HEK293 (cell line): Measurements from ENCODE around the gene DPPA3.
"Not testable (repeated sequence)": the region's sequence is repeated elsewhere in the genome, so short reads cannot be mapped to it uniquely, and the experiment has no call there.

ENCODE experiments used
- CTCF ChIA-PET: fragments of 350-600 bp; formaldehyde crosslinking; extraction: SDS; loops from one replicate; lab custom pipeline; 2021; ENCODE audit warnings: antibody characterized with exemption; lab: Yijun Ruan, JAX
- POLR2A ChIA-PET: fragments of 300-600 bp; formaldehyde crosslinking; extraction: SDS; loops from one replicate; lab custom pipeline; 2020; ENCODE audit warnings: antibody characterized with exemption, inconsistent platforms; lab: Yijun Ruan, JAX
- H3K27ac ChIP-seq: fragments of 200-500 bp; sonication (Bioruptor generic); 2 replicates; pipeline ENCODE4 v1.5.1; 2014; ENCODE audit warnings: low read depth, low read length, control low read depth, inconsistent platforms; ENCODE audit errors: extremely low read depth
- H3K36me3 ChIP-seq, 2 experiments: fragments of 200-500 bp in 1 of 2; sonication (Bioruptor generic) in 1 of 2; 1 replicate in 1 of 2; 2 replicates in 1 of 2; pipeline ENCODE4 v1.5.1; 2014 to 2017; ENCODE audit warnings: inconsistent platforms in 2 of 2, low read length in 2 of 2; ENCODE audit not compliant: control insufficient read depth in 2 of 2, insufficient read depth in 1 of 2
- H3K4me1 ChIP-seq: fragments of 200-500 bp; sonication (Bioruptor generic); 2 replicates; pipeline ENCODE4 v1.5.1; 2014; ENCODE audit warnings: mild to moderate bottlenecking, low read length, inconsistent platforms; ENCODE audit not compliant: control insufficient read depth, insufficient read depth
- H3K4me3 ChIP-seq: 2 replicates; pipeline ENCODE4 v1.5.1; 2011; ENCODE audit warnings: low read depth, mild to moderate bottlenecking, control low read depth, low read length, moderate library complexity
- H3K9me3 ChIP-seq: fragments of 200-500 bp; sonication (Bioruptor generic); 2 replicates; pipeline ENCODE4 v1.5.1; 2014; ENCODE audit warnings: low read depth, low read length, inconsistent platforms; ENCODE audit not compliant: control insufficient read depth, insufficient read depth
- SP3 ChIP-seq: fragments of 450-650 bp; formaldehyde crosslinking; IDR thresholded peaks from 2 replicates; pipeline ENCODE4 v1.5.1; 2016; ENCODE audit warnings: missing biosample characterization, missing genetic modification characterization
- ZFP41 ChIP-seq: fragments of 450-650 bp; formaldehyde crosslinking; IDR thresholded peaks from 2 replicates; pipeline ENCODE4 v1.5.1; 2016; ENCODE audit warnings: missing biosample characterization, missing genetic modification characterization, borderline replicate concordance
- ZNF248 ChIP-seq: fragments of 450-650 bp; formaldehyde crosslinking; IDR thresholded peaks from 2 replicates; pipeline ENCODE4 v1.5.1; 2017; ENCODE audit warnings: missing biosample characterization, missing genetic modification characterization
- ZNF274 ChIP-seq, 2 experiments: fragments of 200-500 bp in 1 of 2; fragments of 450-650 bp in 1 of 2; sonication (Bioruptor generic) in 1 of 2; formaldehyde crosslinking in 1 of 2; IDR thresholded peaks; 2 replicates each; pipeline versions ENCODE4 v1.5.1 to v1.6.1; 2014 to 2016; ENCODE audit warnings: borderline replicate concordance in 1 of 2, inconsistent platforms in 1 of 2, low read length in 1 of 2, missing biosample characterization in 1 of 2, missing genetic modification characterization in 1 of 2
- ZNF394 ChIP-seq: fragments of 450-650 bp; formaldehyde crosslinking; IDR thresholded peaks from 2 replicates; pipeline ENCODE4 v1.5.1; 2016; ENCODE audit warnings: missing biosample characterization, missing genetic modification characterization, mild to moderate bottlenecking, moderate library complexity, borderline replicate concordance
- ZNF510 ChIP-seq: fragments of 450-650 bp; formaldehyde crosslinking; IDR thresholded peaks from 2 replicates; pipeline ENCODE4 v1.5.1; 2018; ENCODE audit warnings: mild to moderate bottlenecking, missing genetic modification characterization, missing biosample characterization; ENCODE audit not compliant: insufficient replicate concordance
- ZNF521 ChIP-seq: fragments of 450-650 bp; formaldehyde crosslinking; IDR thresholded peaks from 2 replicates; pipeline ENCODE4 v1.5.1; 2017; ENCODE audit warnings: missing biosample characterization, mild to moderate bottlenecking, missing genetic modification characterization
- ZNF76 ChIP-seq: fragments of 450-650 bp; formaldehyde crosslinking; IDR thresholded peaks from 2 replicates; pipeline ENCODE4; 2016; ENCODE audit warnings: low read depth, missing biosample characterization, missing genetic modification characterization, borderline replicate concordance
- ZXDB ChIP-seq: fragments of 450-650 bp; formaldehyde crosslinking; IDR thresholded peaks from 2 replicates; pipeline ENCODE4 v1.5.1; 2016; ENCODE audit warnings: missing biosample characterization, missing genetic modification characterization
- TF ChIP-seq, protein P1 (sequence below): fragments of 450-650 bp; formaldehyde crosslinking; IDR thresholded peaks from 2 replicates; pipeline ENCODE4 v1.5.1; 2016; ENCODE audit warnings: missing biosample characterization, missing genetic modification characterization
- TF ChIP-seq, protein P2 (sequence below): sonication (generic); formaldehyde crosslinking; IDR thresholded peaks from 2 replicates; pipeline ENCODE4 v1.8.1; 2022; ENCODE audit warnings: mild to moderate bottlenecking, moderate library complexity, missing genetic modification reagents
- TF ChIP-seq, protein P3 (sequence below): fragments of 450-650 bp; formaldehyde crosslinking; IDR thresholded peaks from 2 replicates; pipeline ENCODE4 v1.5.1; 2016; ENCODE audit warnings: missing biosample characterization, missing genetic modification characterization, borderline replicate concordance

The DPPA3 gene

DNA sequence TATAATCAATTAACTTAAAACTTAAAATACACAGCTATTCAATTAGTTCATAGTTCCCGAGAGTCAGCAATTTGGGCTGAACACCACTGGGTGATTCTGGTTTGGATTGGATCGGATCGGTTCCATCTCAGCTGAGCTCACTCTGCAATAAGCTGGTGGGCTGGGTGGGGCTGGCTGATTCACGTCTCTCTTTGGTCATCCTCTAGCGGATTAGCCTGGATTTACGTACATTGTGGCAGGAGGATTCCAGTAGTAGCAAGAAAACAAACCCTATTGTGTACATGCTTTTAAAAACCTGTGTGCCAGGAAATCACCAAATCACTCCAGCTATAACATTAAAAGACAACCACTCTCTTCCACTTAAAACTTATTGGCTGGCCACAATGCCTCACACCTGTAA is 39.1 kb downstream of the DPPA3 start:
- CTCF ChIA-PET, result no interaction called here
- TF ChIP-seq ZNF248 (tag by site-specific recombination) (no peak), ZNF521 (tag by site-specific recombination) (no peak), ZNF76 (tag by site-specific recombination) (no peak), ZNF274 (IDR thresholded peaks at IDR 0.05; ENCODE audit: low read length) (no peak), ZNF274 (tag by site-specific recombination; IDR thresholded peaks at IDR 0.05; ENCODE audit: borderline replicate concordance) (no peak), ZNF394 (no peak), ZXDB (tag by site-specific recombination) (no peak)
- TF ChIP-seq, protein P1, sequence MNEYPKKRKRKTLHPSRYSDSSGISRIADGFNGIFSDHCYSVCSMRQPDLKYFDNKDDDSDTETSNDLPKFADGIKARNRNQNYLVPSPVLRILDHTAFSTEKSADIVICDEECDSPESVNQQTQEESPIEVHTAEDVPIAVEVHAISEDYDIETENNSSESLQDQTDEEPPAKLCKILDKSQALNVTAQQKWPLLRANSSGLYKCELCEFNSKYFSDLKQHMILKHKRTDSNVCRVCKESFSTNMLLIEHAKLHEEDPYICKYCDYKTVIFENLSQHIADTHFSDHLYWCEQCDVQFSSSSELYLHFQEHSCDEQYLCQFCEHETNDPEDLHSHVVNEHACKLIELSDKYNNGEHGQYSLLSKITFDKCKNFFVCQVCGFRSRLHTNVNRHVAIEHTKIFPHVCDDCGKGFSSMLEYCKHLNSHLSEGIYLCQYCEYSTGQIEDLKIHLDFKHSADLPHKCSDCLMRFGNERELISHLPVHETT (tag by site-specific recombination), result no peak
- TF ChIP-seq, protein P2, sequence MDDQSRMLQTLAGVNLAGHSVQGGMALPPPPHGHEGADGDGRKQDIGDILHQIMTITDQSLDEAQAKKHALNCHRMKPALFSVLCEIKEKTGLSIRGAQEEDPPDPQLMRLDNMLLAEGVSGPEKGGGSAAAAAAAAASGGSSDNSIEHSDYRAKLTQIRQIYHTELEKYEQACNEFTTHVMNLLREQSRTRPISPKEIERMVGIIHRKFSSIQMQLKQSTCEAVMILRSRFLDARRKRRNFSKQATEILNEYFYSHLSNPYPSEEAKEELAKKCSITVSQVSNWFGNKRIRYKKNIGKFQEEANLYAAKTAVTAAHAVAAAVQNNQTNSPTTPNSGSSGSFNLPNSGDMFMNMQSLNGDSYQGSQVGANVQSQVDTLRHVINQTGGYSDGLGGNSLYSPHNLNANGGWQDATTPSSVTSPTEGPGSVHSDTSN (CRISPR knock-in tag), result no peak
- TF ChIP-seq, protein P3, sequence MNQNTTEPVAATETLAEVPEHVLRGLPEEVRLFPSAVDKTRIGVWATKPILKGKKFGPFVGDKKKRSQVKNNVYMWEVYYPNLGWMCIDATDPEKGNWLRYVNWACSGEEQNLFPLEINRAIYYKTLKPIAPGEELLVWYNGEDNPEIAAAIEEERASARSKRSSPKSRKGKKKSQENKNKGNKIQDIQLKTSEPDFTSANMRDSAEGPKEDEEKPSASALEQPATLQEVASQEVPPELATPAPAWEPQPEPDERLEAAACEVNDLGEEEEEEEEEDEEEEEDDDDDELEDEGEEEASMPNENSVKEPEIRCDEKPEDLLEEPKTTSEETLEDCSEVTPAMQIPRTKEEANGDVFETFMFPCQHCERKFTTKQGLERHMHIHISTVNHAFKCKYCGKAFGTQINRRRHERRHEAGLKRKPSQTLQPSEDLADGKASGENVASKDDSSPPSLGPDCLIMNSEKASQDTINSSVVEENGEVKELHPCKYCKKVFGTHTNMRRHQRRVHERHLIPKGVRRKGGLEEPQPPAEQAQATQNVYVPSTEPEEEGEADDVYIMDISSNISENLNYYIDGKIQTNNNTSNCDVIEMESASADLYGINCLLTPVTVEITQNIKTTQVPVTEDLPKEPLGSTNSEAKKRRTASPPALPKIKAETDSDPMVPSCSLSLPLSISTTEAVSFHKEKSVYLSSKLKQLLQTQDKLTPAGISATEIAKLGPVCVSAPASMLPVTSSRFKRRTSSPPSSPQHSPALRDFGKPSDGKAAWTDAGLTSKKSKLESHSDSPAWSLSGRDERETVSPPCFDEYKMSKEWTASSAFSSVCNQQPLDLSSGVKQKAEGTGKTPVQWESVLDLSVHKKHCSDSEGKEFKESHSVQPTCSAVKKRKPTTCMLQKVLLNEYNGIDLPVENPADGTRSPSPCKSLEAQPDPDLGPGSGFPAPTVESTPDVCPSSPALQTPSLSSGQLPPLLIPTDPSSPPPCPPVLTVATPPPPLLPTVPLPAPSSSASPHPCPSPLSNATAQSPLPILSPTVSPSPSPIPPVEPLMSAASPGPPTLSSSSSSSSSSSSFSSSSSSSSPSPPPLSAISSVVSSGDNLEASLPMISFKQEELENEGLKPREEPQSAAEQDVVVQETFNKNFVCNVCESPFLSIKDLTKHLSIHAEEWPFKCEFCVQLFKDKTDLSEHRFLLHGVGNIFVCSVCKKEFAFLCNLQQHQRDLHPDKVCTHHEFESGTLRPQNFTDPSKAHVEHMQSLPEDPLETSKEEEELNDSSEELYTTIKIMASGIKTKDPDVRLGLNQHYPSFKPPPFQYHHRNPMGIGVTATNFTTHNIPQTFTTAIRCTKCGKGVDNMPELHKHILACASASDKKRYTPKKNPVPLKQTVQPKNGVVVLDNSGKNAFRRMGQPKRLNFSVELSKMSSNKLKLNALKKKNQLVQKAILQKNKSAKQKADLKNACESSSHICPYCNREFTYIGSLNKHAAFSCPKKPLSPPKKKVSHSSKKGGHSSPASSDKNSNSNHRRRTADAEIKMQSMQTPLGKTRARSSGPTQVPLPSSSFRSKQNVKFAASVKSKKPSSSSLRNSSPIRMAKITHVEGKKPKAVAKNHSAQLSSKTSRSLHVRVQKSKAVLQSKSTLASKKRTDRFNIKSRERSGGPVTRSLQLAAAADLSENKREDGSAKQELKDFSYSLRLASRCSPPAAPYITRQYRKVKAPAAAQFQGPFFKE (tag by site-specific recombination), result no peak
- TF ChIP-seq, all 188 proteins: peak for 0
- no peaks in the 10 kb centered on the region for H3K9me3 ChIP-seq
- H3K27ac ChIP-seq, result no peak overlapping the region
- H3K36me3 ChIP-seq, result no peaks in the 10 kb centered on the region
- H3K4me3 ChIP-seq, result no peak overlapping the region
- POLR2A ChIA-PET, result no interaction called here
- no peaks in the 10 kb centered on the region for H3K4me1 ChIP-seq

DNA sequence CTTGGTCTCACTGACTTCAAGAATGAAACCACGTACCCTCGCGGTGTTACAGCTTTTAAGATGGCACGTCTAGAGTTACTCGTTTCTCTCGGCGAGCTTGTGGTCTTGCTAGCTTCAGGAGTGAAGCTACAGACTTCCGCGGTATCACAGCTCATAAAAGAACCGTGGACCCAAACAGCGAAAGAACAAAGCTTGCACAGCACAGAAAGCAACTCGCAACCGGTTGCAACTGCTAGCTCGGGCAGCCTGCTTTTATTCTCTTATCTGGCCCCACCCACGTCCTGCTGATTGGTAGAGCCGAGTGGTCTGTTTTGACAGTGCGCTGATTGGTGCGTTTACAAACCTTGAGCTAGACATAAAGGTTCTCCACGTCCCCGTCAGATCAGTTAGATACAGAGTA is 40.2 kb downstream of the DPPA3 start:
- CTCF ChIA-PET, result interaction anchor here (0.6 kb wide), 1 partner anchor 12 kb away, joined by 4 read pairs; no protein-coding TSS in a partner anchor
- no peak overlapping the region for H3K4me3 ChIP-seq
- H3K27ac ChIP-seq, result no peak overlapping the region
- no peaks in the 10 kb centered on the region for H3K4me1 ChIP-seq
- TF ChIP-seq ZNF510 (tag by site-specific recombination), result no peak
- no peak for TF ChIP-seq SP3 (tag by site-specific recombination)
- no peak for TF ChIP-seq ZFP41
- TF ChIP-seq, all 188 proteins: peak for 0
- POLR2A ChIA-PET, result no interaction called here
- Histone ChIP-seq H3K36me3 (no peaks in the 10 kb centered on the region), H3K9me3 (no peaks in the 10 kb centered on the region)

DNA sequence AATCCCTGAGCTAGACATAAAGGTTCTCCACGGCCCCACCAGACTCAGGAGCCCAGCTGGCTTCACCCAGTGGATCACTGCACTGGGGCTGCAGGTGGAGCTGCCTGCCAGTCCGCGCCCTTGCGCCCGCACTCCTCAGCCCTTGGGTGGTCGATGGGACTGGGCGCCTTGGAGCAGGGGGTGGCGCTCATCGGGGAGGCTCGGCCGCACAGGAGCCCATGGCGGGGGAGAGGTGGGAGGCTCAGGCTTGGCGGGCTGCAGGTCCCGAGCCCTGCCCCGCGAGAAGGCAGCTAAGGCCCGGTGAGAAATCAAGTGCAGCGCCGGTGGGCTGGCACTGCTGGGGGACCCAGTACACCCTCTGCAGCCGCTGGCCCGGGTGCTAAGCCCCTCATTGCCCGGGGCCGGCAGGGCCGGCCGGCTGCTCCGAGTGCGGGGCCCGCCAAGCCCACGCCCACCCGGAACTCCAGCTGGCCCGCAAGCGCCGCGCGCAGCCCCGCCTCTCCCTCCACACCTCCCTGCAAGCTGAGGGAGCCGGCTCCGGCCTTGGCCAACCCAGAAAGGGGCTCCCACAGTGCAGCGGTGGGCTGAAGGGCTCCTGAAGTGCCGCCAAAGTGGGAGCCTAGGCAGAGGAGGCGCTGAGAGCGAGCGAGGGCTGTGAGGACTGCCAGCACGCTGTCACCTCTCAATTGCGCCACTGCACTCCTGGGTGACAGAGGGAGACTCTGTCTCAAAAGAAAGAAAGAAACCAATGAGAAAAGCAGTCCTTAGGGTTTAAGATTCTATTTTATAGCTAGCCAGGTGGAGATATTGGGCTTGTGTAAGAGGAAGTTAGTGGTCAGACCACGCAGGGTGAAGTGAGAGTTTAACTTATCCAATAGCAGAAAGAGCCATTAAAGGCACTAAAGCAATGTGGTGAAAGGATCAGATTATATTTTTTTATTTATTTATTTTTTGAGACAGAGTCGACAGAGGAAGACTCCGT is 41.0 kb downstream of the DPPA3 start:
- H3K9me3 ChIP-seq, H3K4me3 ChIP-seq, H3K27ac ChIP-seq, CTCF ChIA-PET, POLR2A ChIA-PET, H3K4me1 ChIP-seq, H3K36me3 ChIP-seq: not testable (repeated sequence)

DNA sequence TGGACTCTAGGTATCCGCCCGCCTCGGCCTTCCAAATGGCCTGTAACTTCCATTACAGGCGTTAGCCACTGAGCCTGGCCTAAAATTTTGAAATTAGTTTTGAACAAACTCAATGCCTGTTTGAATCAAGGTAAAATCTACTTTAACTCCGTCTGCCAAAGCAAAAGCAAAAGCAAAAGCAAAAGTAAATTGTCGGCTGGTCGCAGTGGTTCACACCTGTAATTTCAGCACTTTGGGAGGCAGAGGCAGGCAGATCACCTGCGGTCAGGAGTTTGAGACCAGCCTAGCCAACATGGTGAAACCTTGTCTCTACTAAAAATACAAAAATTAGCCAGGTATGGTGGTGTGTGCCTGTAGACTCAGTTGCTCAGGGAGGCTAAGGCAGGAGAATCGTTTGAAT is 44.4 kb downstream of the DPPA3 start:
- CTCF ChIA-PET, H3K4me3 ChIP-seq, POLR2A ChIA-PET: not testable (repeated sequence)

More for the DNA sequence above, 44.4 kb downstream of the DPPA3 start:
- not testable (repeated sequence) for H3K27ac ChIP-seq, H3K4me1 ChIP-seq, H3K9me3 ChIP-seq, H3K36me3 ChIP-seq
